Stimulated activated CD8-positive, alpha-beta memory T cell treated with anti-CD3 and anti-CD28 coated beads, Interleukin-2, amount 100 ng/mL, for 48 hours (primary cell): ENCODE results near the gene SETX.

Source experiments
- DNase-seq, 2 donors: peaks; one replicate each; pipeline ENCODE4 v3.0.0-alpha.2; 2020; ENCODE audit warnings: low read depth in 2 of 2

SETX gene

GRCh38 chr9:132214027-132214622 is 140.7 kb downstream of the SETX start:
- DNase-seq, result no peak

- no peak for DNase-seq
Measured at GRCh38 chr9:132211570-132211969, 143.2 kb downstream of the SETX start.
